GM19351 (cell line): ENCODE data around the gene MRPL1.
"Not testable (repeated sequence)": the region's sequence is repeated elsewhere in the genome, so short reads cannot be mapped to it uniquely, and the experiment has no call there.

Source experiments
- ATAC-seq: cut with Tn5 transposase; IDR thresholded peaks from one replicate; pipeline ENCODE4 v1.9.1; 2021; ENCODE audit warnings: mild to moderate bottlenecking, moderate library complexity; ENCODE audit not compliant: unreplicated experiment

The MRPL1 gene

GRCh38 chr4:77849278-77849965, 13.2 kb upstream of the MRPL1 start:
- ATAC-seq: no peak

- ATAC-seq: peak; percentile 99
These were observed 9.6 kb upstream of the MRPL1 start for GRCh38 chr4:77852892-77853495.

GRCh38 chr4:77854431-77855111, 8.1 kb upstream of the MRPL1 start:
- ATAC-seq: no peak

- ATAC-seq: no peak
These were observed 6.5 kb upstream of the MRPL1 start for GRCh38 chr4:77856152-77856551.

- no peak for ATAC-seq
These were observed 3.4 kb upstream of the MRPL1 start for GRCh38 chr4:77859256-77859655.

GRCh38 chr4:77861495-77861894, 1.1 kb upstream of the MRPL1 start:
- no peak for ATAC-seq

- ATAC-seq: not testable (repeated sequence)
These were observed 711 bp downstream of the MRPL1 start for GRCh38 chr4:77863341-77863740.

GRCh38 chr4:77865259-77865658, 2.6 kb downstream of the MRPL1 start:
- ATAC-seq: no peak

GRCh38 chr4:77872723-77873445, 10.3 kb downstream of the MRPL1 start:
- no peak for ATAC-seq

GRCh38 chr4:77877167-77877566, 14.5 kb downstream of the MRPL1 start:
- ATAC-seq: no peak

- ATAC-seq: no peak
These were observed 15.3 kb downstream of the MRPL1 start for GRCh38 chr4:77877771-77878565.

GRCh38 chr4:77880784-77881183, 18.2 kb downstream of the MRPL1 start:
- peak; percentile 48 for ATAC-seq

GRCh38 chr4:77881460-77882295, 19.0 kb downstream of the MRPL1 start:
- no peak for ATAC-seq

- peak; percentile 83 for ATAC-seq
These were observed 30.8 kb downstream of the MRPL1 start for GRCh38 chr4:77893451-77893850.

GRCh38 chr4:77899607-77900006, 37.0 kb downstream of the MRPL1 start:
- ATAC-seq: no peak

- no peak for ATAC-seq
These were observed 40.6 kb downstream of the MRPL1 start for GRCh38 chr4:77903186-77903585.

- ATAC-seq: no peak
These were observed 43.1 kb downstream of the MRPL1 start for GRCh38 chr4:77905651-77906263.

- no peak for ATAC-seq
These were observed 48.0 kb downstream of the MRPL1 start for GRCh38 chr4:77910676-77911075.

GRCh38 chr4:77911091-77911490, 48.5 kb downstream of the MRPL1 start:
- ATAC-seq: no peak
